Measurements from ENCODE around the gene FDPS.
"Not testable (repeated sequence)": the region's sequence is repeated elsewhere in the genome, so short reads cannot be mapped to it uniquely, and the experiment has no call there.

Gene FDPS

GRCh38 chr1:155285063-155285462, 23.6 kb upstream of the FDPS start:
- FAIRE-seq: no peak
- DNase-seq (ENCODE audit: insufficient read length, low spot score): no peak

- no peak for FAIRE-seq
Measured at GRCh38 chr1:155285631-155286044, 23.0 kb upstream of the FDPS start.

GRCh38 chr1:155286544-155286943, 22.1 kb upstream of the FDPS start:
- FAIRE-seq (no peak), DNase-seq (ENCODE audit: insufficient read length, low spot score) (no peak)

More at GRCh38 chr1:155285631-155286044, 23.0 kb upstream of the FDPS start:
- DNase-seq (ENCODE audit: insufficient read length, low spot score): no peak

- DNase-seq (ENCODE audit: insufficient read length, low spot score): no peak
- FAIRE-seq: no peak
Measured at GRCh38 chr1:155287987-155288543, 20.6 kb upstream of the FDPS start.

GRCh38 chr1:155291006-155291405, 17.7 kb upstream of the FDPS start:
- FAIRE-seq; DNase-seq (ENCODE audit: insufficient read length, low spot score): not testable (repeated sequence)

GRCh38 chr1:155293086-155293749, 15.4 kb upstream of the FDPS start:
- FAIRE-seq (no peak), DNase-seq (ENCODE audit: insufficient read length, low spot score) (no peak)

GRCh38 chr1:155294520-155295182, 14.0 kb upstream of the FDPS start:
- DNase-seq (ENCODE audit: insufficient read length, low spot score) (no peak), FAIRE-seq (no peak)

- no peak for FAIRE-seq
- DNase-seq (ENCODE audit: insufficient read length, low spot score): no peak
Measured at GRCh38 chr1:155295183-155295941, 13.3 kb upstream of the FDPS start.

- DNase-seq (ENCODE audit: insufficient read length, low spot score) (no peak), FAIRE-seq (no peak)
Measured at GRCh38 chr1:155295942-155296267, 12.8 kb upstream of the FDPS start.

GRCh38 chr1:155296661-155297060, 12.0 kb upstream of the FDPS start:
- DNase-seq (ENCODE audit: insufficient read length, low spot score) (no peak), FAIRE-seq (no peak)

- DNase-seq (ENCODE audit: insufficient read length, low spot score) (no peak), FAIRE-seq (no peak)
Measured at GRCh38 chr1:155297384-155297783, 11.3 kb upstream of the FDPS start.

GRCh38 chr1:155300024-155300423, 8.6 kb upstream of the FDPS start:
- FAIRE-seq: no peak
- DNase-seq (ENCODE audit: insufficient read length, low spot score): no peak

- DNase-seq (ENCODE audit: insufficient read length, low spot score) (no peak), FAIRE-seq (no peak)
Measured at GRCh38 chr1:155300553-155301329, 7.9 kb upstream of the FDPS start.

GRCh38 chr1:155301342-155301841, 7.3 kb upstream of the FDPS start, which contains the start of gene PKLR:
PKLR (minus strand) TSS chr1:155301438; CDS start chr1:155301395, 43 bp downstream.
- DNase-seq (ENCODE audit: insufficient read length, low spot score) (no peak), FAIRE-seq (no peak)

GRCh38 chr1:155304558-155305063, 4.1 kb upstream of the FDPS start:
- FAIRE-seq (peak; percentile 35), DNase-seq (ENCODE audit: insufficient read length, low spot score) (peak; percentile 48)

GRCh38 chr1:155305881-155306391, 2.7 kb upstream of the FDPS start:
- FAIRE-seq: no peak
- DNase-seq (ENCODE audit: insufficient read length, low spot score): no peak

- FAIRE-seq: peak; percentile 66
- DNase-seq (ENCODE audit: insufficient read length, low spot score): no peak
Measured at GRCh38 chr1:155307247-155307740, 1.4 kb upstream of the FDPS start.

GRCh38 chr1:155309423-155310021, 856 bp downstream of the FDPS start:
- DNase-seq (ENCODE audit: insufficient read length, low spot score): no peak

GRCh38 chr1:155313261-155313660, 4.6 kb downstream of the FDPS start:
- DNase-seq (ENCODE audit: insufficient read length, low spot score) (no peak), FAIRE-seq (no peak)

More at GRCh38 chr1:155309423-155310021, 856 bp downstream of the FDPS start:
- no peak for FAIRE-seq
